Iris pigment epithelial cell (primary cell): ENCODE data around the gene ARMH3.

Source experiments
- DNase-seq: peaks from one replicate; pipeline ENCODE4 v3.0.0-alpha.2; 2011; ENCODE audit warnings: low read depth

ARMH3 gene

GRCh38 chr10:101857802-101858476, 198.0 kb downstream of the ARMH3 start:
- DNase-seq, result no peak

DNA sequence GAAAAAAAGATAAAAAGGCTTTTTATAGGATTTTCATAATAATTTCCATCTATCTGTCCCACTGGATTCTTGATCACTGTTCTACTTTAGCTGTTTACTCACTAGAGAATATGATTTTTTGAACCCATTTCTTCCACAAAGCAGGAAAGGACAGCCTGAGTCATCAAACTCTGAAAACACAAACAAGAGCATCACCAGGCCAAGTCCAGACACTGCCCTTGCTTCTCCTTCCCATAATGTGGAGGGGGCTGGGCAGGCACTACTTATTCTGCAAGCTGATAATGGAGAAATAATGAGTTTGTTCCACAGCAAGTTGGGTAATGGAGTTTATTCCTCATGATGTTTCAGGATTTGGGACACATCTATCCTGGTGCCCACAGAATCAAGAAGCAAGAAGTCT, 199.3 kb downstream of the ARMH3 start:
- DNase-seq, result peak; percentile 84

- DNase-seq, result no peak
Observed at GRCh38 chr10:101851411-101852116, 204.4 kb downstream of the ARMH3 start.

GRCh38 chr10:101850749-101851148, 205.2 kb downstream of the ARMH3 start:
- no peak for DNase-seq

GRCh38 chr10:101848894-101849351, 207.1 kb downstream of the ARMH3 start:
- peak; percentile 15 for DNase-seq

GRCh38 chr10:101848408-101848807, 207.6 kb downstream of the ARMH3 start:
- DNase-seq, result peak; percentile 11

GRCh38 chr10:101845893-101846292, 210.1 kb downstream of the ARMH3 start:
- no peak for DNase-seq

GRCh38 chr10:101843032-101844021, 212.6 kb downstream of the ARMH3 start, which contains the start of gene KCNIP2:
Gene KCNIP2 (minus strand): TSS chr10:101843800. CDS start chr10:101843568, 232 bp downstream.
- DNase-seq, result no peak

DNA sequence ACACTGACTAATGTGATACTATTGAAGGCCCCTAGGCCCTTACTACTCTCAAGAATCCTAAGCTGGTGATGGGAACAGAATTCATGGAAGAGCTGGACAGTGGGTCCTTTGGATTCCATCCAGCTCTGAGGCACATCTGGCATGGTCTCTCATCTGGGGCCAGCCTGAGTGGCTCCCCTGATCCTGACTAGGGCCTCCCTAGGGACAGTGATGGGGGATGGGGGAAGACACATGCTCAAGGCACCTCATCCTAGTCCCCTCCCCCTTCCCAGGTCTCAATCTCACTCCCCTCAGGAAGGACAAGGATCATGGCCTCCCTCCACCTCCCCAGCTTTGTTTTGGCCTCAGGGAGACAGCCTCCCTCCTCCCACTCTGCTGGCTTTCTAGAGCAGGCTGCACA, 214.1 kb downstream of the ARMH3 start:
- DNase-seq, result no peak

- peak; percentile 86 for DNase-seq
Observed at GRCh38 chr10:101840741-101841453, 215.1 kb downstream of the ARMH3 start.

- peak; percentile 26 for DNase-seq
Observed at GRCh38 chr10:101840102-101840684, 215.8 kb downstream of the ARMH3 start.

DNA sequence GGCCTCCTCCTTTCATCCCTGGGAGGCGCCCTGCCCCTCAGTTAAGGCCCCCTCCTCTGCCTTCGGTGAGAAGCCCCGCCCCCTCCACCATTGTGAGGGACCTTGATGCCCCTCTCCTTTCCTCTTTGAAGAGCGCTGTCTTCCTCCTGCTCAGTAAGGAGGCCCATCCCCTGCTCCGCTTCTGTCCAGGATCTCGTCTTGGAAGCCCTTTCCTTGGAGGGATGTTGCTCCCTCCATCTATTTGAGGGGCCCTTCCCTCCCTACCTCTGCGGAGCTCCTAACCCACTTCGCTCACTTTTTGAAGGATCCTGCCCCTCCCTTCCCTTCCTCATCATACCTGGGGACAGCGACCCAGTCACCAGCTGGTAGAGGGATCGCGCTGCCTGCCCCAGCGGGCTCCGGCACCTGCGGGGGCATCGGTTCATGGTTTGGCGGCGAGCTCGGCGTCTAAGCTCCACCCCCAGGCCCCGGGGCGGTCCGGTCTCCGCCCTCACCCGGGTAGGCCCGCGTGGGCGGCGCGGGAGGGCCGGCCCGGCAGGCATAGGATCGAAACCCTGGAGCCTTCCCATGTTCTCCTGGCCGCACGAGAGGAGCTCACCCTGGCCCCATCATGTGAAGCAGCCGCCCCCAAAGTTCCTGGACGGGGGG, 216.4 kb downstream of the ARMH3 start:
- DNase-seq, result peak; percentile 39

DNA sequence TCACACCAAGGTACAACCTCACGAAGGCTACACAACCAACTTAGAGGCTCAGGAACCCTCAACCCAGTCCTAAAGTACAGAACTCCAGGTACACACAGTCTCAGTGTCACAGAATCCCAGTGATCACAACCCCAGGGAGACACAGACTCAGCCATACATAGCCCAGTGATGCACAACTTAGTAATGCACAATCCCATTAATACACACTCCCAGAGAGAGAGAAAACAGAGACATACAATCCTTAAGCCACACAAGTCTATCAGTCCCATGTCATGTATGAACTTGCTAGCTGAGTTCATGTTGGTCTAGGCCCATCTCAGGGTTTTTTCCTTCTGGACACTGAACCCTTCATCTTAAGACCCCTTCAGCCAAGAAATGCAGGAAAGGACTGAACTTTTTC, 217.0 kb downstream of the ARMH3 start:
- no peak for DNase-seq

DNA sequence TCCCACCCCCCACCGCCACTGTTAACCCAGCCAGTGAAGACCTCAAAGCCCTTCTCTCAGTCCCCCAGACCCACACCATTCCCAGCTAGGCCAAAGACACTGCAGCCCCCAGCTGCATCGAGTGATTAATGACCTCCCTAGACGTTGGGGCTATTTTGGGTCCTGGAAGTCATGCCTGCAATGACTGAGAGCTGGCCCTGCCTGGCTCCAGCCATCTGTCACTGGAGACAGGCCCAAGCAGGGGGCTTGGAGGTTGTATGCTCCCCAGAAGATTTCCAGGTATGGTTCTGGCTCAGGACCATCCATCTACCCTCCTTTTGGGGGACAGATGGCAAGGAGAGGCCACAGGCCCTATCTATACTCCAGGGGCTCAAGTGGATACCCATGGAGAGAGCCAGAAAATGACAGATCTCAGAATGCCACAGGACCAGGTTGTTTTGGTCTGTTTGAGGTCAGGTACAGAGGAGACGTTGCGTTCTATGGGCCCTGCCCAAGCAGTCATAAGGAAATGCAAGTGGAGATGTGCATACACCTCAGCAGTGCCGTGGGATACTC, 217.5 kb downstream of the ARMH3 start:
- no peak for DNase-seq

DNA sequence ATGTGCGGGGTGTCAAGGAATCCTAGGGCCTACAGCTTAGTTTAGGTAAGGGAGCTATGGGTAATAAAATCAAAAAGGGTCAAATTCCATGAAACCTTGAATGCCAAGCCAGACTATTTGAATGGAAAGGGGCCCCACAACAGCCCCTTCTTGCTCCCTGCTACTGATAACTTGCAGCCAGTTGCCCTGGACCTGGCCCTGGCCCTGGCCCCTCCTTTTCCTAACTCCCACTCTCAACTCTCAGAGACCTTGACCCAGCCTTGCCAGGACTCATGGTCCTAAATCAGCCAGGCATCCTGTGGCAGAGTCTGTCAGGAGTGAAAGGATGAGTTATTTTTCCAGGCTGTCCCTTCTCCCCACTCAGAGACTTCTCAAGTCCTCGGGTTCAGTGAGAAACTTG, 218.2 kb downstream of the ARMH3 start:
- no peak for DNase-seq

GRCh38 chr10:101835362-101835761, 220.6 kb downstream of the ARMH3 start:
- DNase-seq, result no peak

DNA sequence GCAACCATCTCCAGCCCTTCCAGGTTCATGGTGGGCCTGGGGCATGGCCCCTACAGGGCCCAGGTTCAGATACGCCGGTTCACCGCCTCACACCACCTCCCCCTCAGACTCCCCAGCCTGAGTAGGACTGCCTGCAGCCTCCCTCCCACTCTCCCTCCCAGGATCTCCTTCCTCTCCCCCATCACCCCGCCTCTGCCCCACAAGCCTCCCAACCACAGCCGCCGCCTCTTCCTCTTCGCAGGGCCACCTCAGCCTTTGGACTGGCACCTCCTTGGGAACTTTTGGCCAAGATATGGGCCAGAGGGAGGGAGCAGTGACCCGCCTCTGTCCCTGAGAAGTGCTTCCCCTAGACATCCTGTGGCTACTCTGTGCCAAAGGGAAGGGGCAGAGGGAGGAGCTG, 221.6 kb downstream of the ARMH3 start:
- no peak for DNase-seq

DNA sequence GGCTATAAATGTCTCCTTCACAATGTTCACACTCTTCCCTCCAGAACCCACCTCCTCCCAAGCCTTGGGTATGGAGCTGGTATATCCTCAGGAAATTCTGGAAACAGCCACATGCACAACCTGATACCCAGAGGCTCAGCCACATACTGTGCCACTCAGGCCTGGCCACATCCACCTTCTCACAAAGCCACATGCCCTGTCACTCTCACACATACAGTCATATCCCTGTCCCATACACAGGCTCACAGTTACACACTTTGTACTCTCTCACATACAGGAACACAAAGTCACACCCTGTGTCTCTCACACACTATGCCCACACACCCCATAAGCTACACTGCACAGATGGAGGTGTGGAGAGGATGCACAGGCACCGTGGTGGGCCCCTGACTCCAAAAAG, 222.5 kb downstream of the ARMH3 start:
- DNase-seq, result no peak

DNA sequence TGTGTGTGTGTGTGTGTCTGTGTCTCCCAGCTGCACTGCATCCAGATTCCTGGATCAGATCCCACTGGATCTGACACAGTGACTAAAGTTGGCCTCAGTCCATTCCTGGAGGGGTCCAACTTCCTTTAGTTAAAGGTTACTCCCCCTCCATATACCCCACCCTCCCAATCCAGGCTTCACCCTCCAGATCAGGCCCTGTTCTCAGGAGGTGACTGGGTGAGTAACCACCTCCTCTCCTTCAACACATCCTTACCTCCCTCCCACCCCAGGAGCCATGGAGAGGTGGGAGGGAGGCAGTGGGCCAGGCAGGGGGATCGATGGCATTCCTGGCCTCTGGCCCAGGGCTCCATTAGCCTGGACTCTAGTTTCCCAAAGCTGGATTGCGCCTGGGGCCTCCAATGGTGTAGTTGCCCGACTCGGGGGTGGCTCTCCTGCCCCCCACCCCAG, 223.6 kb downstream of the ARMH3 start:
- no peak for DNase-seq

DNA sequence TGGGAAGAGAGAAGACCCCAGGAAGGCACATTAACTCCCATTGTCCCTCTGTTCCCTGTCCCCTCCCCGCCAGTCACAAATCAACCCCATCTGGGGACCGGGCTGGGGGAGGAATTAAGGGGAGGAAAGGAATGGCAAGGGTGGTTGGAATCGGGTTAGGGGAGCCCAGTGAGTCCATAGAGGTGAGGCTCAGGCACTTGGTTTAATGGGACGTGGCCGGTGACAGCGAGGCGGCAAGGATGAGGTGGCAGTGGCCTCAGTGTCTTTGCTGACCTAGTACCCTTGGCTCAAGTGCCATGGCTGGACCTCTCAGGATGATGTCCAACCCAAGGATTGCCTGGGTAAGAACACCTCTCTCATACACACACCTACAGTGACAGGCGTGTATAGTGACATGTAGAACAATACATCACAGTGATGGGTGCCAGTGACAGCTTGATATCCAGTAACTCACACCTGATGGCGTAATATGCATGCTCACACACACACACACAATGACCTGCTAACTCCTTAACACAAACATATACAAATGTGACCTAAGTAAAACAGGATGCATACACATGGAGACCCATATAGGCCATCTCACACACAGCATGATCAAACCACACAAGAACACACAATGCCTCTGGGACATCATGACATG, 224.7 kb downstream of the ARMH3 start:
- no peak for DNase-seq
